HepG2 (cell line): ENCODE data around the gene MEMO1. TPM values are rescaled to one million over a fixed set of nuclear protein-coding genes. Genes with fewer than 3 reads are reported as not detected.
A peak's percentile ranks its signal among the peaks of the same experiment; 100 is the strongest.

ENCODE experiments used
- DNMT1 ChIP-seq: sonication (generic); formaldehyde crosslinking; IDR thresholded peaks from 2 replicates; pipeline ENCODE4 v1.5.1; 2020; ENCODE audit warnings: mild to moderate bottlenecking, missing genetic modification reagents
- EED ChIP-seq: sonication (generic); formaldehyde crosslinking; IDR thresholded peaks from 2 replicates; pipeline ENCODE4 v1.5.0; 2020; ENCODE audit warnings: mild to moderate bottlenecking, missing genetic modification reagents
- GATA4 ChIP-seq: sonication (generic); IDR thresholded peaks from 2 replicates; pipeline ENCODE4 v1.6.1; 2016; ENCODE audit warnings: antibody characterized with exemption, low read depth, borderline replicate concordance
- GPN1 ChIP-seq: sonication (generic); formaldehyde crosslinking; IDR thresholded peaks from 2 replicates; pipeline ENCODE4 v1.5.1; 2020; ENCODE audit warnings: missing genetic modification reagents, borderline replicate concordance
- GZF1 ChIP-seq: sonication (generic); formaldehyde crosslinking; IDR thresholded peaks from 2 replicates; pipeline ENCODE4 v1.5.1; 2020; ENCODE audit warnings: mild to moderate bottlenecking, missing genetic modification reagents
- HNF4A ChIP-seq: sonication (generic); formaldehyde crosslinking; IDR thresholded peaks from 2 replicates; pipeline ENCODE4 v1.4.0; 2020; ENCODE audit warnings: missing genetic modification reagents
- ISL2 ChIP-seq: sonication (generic); formaldehyde crosslinking; IDR thresholded peaks from 2 replicates; pipeline ENCODE4 v1.5.0; 2020; ENCODE audit warnings: missing genetic modification reagents
- MLLT10 ChIP-seq: sonication (generic); formaldehyde crosslinking; IDR thresholded peaks from 2 replicates; pipeline ENCODE4 v1.4.0; 2020; ENCODE audit warnings: missing genetic modification reagents
- SAFB2 ChIP-seq: sonication (generic); formaldehyde crosslinking; IDR thresholded peaks from 2 replicates; pipeline ENCODE4 v1.5.1; 2020; ENCODE audit warnings: missing genetic modification reagents, low read depth, mild to moderate bottlenecking, borderline replicate concordance
- SMAD1 ChIP-seq: sonication (generic); formaldehyde crosslinking; IDR thresholded peaks from 2 replicates; pipeline ENCODE4 v1.4.0; 2020; ENCODE audit warnings: missing genetic modification reagents, low read depth, mild to moderate bottlenecking, borderline replicate concordance
- TEAD3 ChIP-seq: optimal IDR thresholded peaks from 2 replicates; pipeline ENCODE3; 2016; ENCODE audit warnings: borderline replicate concordance
- THYN1 ChIP-seq: sonication (generic); formaldehyde crosslinking; IDR thresholded peaks from 2 replicates; pipeline ENCODE4 v1.8.1; 2023; ENCODE audit warnings: low read depth, mild to moderate bottlenecking, moderate library complexity, missing genetic modification reagents, borderline replicate concordance
- U2AF1 ChIP-seq: fragments of 200-400 bp; formaldehyde crosslinking; optimal IDR thresholded peaks from 2 replicates; pipeline ENCODE3; 2017; ENCODE audit warnings: mild to moderate bottlenecking, low read depth, low read length
- ZFX ChIP-seq: sonication (generic); formaldehyde crosslinking; IDR thresholded peaks from 2 replicates; pipeline ENCODE4 v1.4.0; 2020; ENCODE audit warnings: mild to moderate bottlenecking, low read depth, missing genetic modification reagents, moderate library complexity
- ZNF326 ChIP-seq: sonication (generic); formaldehyde crosslinking; IDR thresholded peaks from 2 replicates; pipeline ENCODE4 v1.4.0; 2020; ENCODE audit warnings: missing genetic modification reagents, borderline replicate concordance
- ZNF552 ChIP-seq: sonication (generic); formaldehyde crosslinking; IDR thresholded peaks from 2 replicates; pipeline ENCODE4 v1.9.0; 2022; ENCODE audit warnings: missing genetic modification reagents, mild to moderate bottlenecking, borderline replicate concordance
- ZNF724P ChIP-seq: sonication (generic); formaldehyde crosslinking; IDR thresholded peaks from 2 replicates; pipeline ENCODE4 v1.8.0; 2022; ENCODE audit warnings: missing genetic modification reagents, borderline replicate concordance
- polyA plus RNA-seq, 8 experiments: library from polyadenylated mRNA; depleted of rRNA in 3 of 8; stranded (reverse) in 7 of 8; unstranded in 1 of 8; fragments of >200 nt; fragmentation: Illumina TruSeq in 4 of 8; extraction: Trizol in 4 of 8; gene quantifications; 2 replicates each; pipeline versions ENCODE4 v1.2.1 to v1.2.3, GENCODE V29; 2011 to 2016; ENCODE audit warnings: low read depth in 4 of 8, missing spikeins in 1 of 8, mixed read lengths in 1 of 8; ENCODE audit not compliant: insufficient read depth in 1 of 8
- total RNA-seq, 5 experiments: library from RNA; depleted of rRNA; stranded (reverse); fragments of >200 nt; fragmentation: Illumina TruSeq; extraction: Trizol; gene quantifications; 2 replicates each; pipeline ENCODE4 v1.2.3, GENCODE V29; 2016; ENCODE audit warnings: low read depth in 1 of 5
- TF ChIP-seq, protein P1 (sequence below): sonication (generic); formaldehyde crosslinking; IDR thresholded peaks from 2 replicates; pipeline ENCODE4 v1.8.0; 2022; ENCODE audit warnings: mild to moderate bottlenecking, missing genetic modification reagents, borderline replicate concordance
- TF ChIP-seq, protein P2 (sequence below): sonication (generic); formaldehyde crosslinking; IDR thresholded peaks from 2 replicates; pipeline ENCODE4 v1.4.0; 2020; ENCODE audit warnings: mild to moderate bottlenecking, missing genetic modification reagents
- TF ChIP-seq, protein P3 (sequence below): sonication (generic); formaldehyde crosslinking; IDR thresholded peaks from 2 replicates; pipeline ENCODE4 v1.5.0; 2020; ENCODE audit warnings: missing genetic modification reagents, mild to moderate bottlenecking, borderline replicate concordance
- TF ChIP-seq, protein P4 (sequence below): sonication (generic); formaldehyde crosslinking; IDR thresholded peaks from 2 replicates; pipeline ENCODE4 v1.9.0; 2021; ENCODE audit warnings: mild to moderate bottlenecking, missing genetic modification reagents

MEMO1 gene
- total and polyA plus RNA-seq, 2 of the 13 experiments (the other 11 are each of a cell fraction or from before 2014, with no cell fraction given), result 69.8 to 81.6 TPM

DNA sequence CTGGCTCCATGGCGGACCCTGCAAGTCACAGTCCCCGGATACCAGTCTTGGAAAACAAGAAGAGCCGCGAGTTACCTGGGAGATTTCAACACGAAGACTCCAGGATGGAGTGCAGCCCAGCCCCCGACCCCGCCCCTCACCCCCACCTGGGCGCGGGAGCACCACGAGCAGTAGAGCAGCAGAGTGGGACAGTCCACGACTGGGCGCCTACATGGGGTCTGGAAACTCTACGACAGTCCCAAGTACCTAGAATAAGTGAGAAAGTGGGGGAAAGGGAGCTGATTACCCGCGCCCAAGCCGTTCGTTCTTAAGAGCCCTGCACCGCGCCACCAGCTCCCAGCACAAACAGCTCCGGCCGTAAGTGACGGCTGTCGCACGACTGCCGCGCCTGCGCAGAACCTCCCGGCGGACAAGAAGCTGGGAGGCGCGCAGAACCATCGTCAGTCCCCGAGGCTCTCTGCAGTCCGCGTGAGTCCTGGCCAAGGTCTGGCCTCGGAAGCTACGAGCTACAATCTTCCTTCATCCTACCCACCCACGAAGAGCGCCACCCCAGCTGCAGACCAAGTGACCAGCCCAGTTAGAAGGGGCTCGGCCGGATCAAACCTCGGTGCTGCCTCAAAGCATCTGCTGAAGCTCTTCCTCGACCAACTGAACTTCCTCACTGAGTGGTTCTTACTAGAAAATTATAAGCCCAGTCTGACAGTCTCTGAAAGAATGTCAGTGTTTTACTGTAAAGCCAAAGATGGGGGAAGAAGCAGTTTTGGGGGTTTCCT is 28.8 kb upstream of the MEMO1 start, which contains the start of gene DPY30 (continued):
- TF ChIP-seq, protein P1, sequence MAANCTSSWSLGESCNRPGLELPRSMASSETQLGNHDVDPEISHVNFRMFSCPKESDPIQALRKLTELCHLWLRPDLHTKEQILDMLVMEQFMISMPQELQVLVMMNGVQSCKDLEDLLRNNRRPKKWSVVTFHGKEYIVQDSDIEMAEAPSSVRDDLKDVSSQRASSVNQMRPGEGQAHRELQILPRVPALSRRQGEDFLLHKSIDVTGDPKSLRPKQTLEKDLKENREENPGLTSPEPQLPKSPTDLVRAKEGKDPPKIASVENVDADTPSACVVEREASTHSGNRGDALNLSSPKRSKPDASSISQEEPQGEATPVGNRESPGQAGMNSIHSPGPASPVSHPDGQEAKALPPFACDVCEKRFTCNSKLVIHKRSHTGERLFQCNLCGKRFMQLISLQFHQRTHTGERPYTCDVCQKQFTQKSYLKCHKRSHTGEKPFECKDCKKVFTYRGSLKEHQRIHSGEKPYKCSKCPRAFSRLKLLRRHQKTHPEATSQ (CRISPR knock-in tag), result no peak
- TF ChIP-seq THYN1 (CRISPR knock-in tag) (no peak), GPN1 (CRISPR knock-in tag) (peak; percentile 69; the same call in 1 of the 2 replicates), SMAD1 (CRISPR knock-in tag) (peak; percentile 81; the same call in 1 of the 2 replicates), GATA4 (peak; percentile 89), ZNF326 (CRISPR knock-in tag) (no peak), MLLT10 (no peak), SAFB2 (no peak; the same call in 1 of the 2 replicates), EED (CRISPR knock-in tag) (peak; percentile 30; the same call in 1 of the 2 replicates), ZNF724P (CRISPR knock-in tag) (no peak), GZF1 (CRISPR knock-in tag) (peak; percentile 85), ZNF552 (no peak), TEAD3 (CRISPR knock-in tag) (peak; percentile 85), ISL2 (peak; percentile 60), HNF4A (CRISPR knock-in tag) (peak; percentile 12; the same call in 1 of the 2 replicates), ZFX (CRISPR knock-in tag) (peak; percentile 73), U2AF1 (peak; percentile 50), DNMT1 (0 out of 2 replicates have a peak, but pooled peaks have one; percentile 89)
- TF ChIP-seq, protein P2, sequence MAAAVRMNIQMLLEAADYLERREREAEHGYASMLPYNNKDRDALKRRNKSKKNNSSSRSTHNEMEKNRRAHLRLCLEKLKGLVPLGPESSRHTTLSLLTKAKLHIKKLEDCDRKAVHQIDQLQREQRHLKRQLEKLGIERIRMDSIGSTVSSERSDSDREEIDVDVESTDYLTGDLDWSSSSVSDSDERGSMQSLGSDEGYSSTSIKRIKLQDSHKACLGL (CRISPR knock-in tag), result peak; percentile 90
- TF ChIP-seq, protein P3, sequence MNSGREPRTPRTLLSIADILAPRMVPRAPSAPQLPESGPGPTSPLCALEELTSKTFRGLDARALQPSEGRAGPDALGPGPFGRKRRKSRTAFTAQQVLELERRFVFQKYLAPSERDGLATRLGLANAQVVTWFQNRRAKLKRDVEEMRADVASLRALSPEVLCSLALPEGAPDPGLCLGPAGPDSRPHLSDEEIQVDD (CRISPR knock-in tag), result 0 out of 2 replicates have a peak, but pooled peaks have one; percentile 64
- TF ChIP-seq, protein P4, sequence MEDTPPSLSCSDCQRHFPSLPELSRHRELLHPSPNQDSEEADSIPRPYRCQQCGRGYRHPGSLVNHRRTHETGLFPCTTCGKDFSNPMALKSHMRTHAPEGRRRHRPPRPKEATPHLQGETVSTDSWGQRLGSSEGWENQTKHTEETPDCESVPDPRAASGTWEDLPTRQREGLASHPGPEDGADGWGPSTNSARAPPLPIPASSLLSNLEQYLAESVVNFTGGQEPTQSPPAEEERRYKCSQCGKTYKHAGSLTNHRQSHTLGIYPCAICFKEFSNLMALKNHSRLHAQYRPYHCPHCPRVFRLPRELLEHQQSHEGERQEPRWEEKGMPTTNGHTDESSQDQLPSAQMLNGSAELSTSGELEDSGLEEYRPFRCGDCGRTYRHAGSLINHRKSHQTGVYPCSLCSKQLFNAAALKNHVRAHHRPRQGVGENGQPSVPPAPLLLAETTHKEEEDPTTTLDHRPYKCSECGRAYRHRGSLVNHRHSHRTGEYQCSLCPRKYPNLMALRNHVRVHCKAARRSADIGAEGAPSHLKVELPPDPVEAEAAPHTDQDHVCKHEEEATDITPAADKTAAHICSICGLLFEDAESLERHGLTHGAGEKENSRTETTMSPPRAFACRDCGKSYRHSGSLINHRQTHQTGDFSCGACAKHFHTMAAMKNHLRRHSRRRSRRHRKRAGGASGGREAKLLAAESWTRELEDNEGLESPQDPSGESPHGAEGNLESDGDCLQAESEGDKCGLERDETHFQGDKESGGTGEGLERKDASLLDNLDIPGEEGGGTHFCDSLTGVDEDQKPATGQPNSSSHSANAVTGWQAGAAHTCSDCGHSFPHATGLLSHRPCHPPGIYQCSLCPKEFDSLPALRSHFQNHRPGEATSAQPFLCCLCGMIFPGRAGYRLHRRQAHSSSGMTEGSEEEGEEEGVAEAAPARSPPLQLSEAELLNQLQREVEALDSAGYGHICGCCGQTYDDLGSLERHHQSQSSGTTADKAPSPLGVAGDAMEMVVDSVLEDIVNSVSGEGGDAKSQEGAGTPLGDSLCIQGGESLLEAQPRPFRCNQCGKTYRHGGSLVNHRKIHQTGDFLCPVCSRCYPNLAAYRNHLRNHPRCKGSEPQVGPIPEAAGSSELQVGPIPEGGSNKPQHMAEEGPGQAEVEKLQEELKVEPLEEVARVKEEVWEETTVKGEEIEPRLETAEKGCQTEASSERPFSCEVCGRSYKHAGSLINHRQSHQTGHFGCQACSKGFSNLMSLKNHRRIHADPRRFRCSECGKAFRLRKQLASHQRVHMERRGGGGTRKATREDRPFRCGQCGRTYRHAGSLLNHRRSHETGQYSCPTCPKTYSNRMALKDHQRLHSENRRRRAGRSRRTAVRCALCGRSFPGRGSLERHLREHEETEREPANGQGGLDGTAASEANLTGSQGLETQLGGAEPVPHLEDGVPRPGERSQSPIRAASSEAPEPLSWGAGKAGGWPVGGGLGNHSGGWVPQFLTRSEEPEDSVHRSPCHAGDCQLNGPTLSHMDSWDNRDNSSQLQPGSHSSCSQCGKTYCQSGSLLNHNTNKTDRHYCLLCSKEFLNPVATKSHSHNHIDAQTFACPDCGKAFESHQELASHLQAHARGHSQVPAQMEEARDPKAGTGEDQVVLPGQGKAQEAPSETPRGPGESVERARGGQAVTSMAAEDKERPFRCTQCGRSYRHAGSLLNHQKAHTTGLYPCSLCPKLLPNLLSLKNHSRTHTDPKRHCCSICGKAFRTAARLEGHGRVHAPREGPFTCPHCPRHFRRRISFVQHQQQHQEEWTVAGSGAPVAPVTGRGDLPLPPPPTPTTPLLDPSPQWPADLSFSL (CRISPR knock-in tag), result 0 out of 2 replicates have a peak, but pooled peaks have one; percentile 22
